Activated CD4-positive, alpha-beta T cell treated with anti-CD3 and anti-CD28 coated beads for 4 hours (primary cell): ENCODE results near the gene NRXN3.

ENCODE experiments used
- DNase-seq, 2 donors: peaks; one replicate each; pipeline ENCODE4 v3.0.0-alpha.2; 2020

The NRXN3 gene

GRCh38 chr14:79180656-79181055 lies 1010.5 kb downstream of the NRXN3 start:
- DNase-seq, result no peak

- DNase-seq, result no peak
These were observed 1016.4 kb downstream of the NRXN3 start for GRCh38 chr14:79186523-79186922.

DNA sequence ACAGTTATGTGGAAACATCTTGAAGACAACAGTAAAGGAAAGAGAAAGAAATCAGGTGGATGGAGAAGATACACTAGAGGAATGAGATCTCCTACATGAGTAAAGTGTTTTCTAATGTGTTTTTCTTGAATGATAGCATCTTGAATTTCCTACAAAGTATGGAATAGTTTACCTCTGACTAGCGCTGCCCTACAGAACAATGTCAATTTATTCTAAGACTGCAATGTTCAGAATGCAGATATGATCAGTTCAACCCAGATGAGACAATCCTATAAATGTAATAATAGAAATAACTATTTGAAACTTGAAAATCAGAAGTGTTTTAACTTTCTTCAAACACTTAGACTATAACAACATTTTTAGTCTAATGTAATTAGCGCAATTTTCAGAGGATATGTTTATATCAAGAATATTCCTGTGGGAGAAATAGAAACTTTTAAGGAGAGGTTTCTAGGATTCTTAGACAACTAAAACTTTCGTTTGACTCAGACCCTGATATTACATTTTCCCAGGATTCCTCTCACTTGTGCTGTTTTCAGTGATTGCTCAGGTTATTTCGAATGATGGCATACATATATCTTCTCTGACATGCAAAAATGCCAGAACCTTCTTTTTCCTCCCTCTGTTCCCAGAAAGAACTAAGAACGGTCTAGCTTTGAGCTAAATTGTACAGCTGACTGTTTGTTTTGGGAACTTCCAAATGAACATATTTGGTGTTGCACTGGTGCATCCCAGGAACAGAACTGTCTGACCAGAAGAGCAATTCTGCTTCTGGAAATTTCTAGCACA lies 1023.7 kb downstream of the NRXN3 start:
- no peak for DNase-seq

GRCh38 chr14:79196216-79196615 lies 1026.0 kb downstream of the NRXN3 start:
- no peak for DNase-seq

- no peak for DNase-seq
These were observed 1027.3 kb downstream of the NRXN3 start for GRCh38 chr14:79197516-79197915.

GRCh38 chr14:79199217-79199616 lies 1029.0 kb downstream of the NRXN3 start:
- no peak for DNase-seq

DNA sequence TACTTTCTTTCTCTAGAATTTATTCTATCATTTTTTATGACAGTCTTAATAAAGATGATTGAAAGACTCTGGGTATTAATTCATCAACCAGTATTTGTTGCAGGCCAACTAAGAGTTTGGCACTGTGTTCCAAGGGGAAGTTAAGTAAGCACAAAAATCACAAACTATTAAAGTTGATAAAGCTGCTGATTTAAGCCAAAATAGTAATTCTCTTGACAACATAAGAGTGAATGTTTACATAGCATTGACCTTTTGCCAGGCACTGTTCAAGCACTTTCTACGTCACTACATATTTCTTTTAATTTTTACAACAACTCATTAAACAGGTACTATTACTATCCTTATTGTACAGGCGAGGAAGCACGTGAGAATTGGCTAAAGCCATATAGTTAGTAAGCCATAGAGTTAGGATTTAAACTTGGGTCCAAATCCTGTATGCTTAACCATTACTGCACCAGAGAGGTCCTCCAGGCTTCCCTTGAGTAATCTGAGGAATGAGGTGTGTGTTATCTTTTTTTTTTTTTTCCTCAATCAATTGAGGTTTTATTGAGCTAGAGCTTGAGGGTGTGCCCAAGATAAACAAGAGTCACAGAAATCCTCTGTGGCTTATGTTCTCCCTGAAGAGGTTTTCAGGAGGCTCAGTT lies 1031.5 kb downstream of the NRXN3 start:
- DNase-seq, result no peak

DNA sequence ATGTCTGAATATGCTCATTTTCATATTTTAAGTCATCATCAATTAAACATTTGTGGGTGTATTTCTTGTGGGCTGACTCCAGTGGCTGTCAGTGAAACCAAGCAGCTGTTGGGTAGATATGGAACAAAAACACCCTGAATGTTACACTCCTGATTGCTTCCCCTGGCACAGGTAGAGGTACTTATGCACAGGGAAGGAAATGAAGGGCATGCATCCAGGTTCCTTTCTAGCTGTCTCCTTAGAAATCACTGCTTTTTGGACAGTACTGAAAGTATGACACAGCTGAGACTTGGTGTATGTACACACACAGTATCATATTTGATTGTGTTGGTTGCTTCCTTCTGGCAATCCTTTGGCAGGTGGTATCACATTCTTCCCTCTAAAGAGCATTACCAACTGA lies 1034.4 kb downstream of the NRXN3 start:
- DNase-seq, result no peak

GRCh38 chr14:79209418-79209817 lies 1039.2 kb downstream of the NRXN3 start:
- DNase-seq, result no peak

DNA sequence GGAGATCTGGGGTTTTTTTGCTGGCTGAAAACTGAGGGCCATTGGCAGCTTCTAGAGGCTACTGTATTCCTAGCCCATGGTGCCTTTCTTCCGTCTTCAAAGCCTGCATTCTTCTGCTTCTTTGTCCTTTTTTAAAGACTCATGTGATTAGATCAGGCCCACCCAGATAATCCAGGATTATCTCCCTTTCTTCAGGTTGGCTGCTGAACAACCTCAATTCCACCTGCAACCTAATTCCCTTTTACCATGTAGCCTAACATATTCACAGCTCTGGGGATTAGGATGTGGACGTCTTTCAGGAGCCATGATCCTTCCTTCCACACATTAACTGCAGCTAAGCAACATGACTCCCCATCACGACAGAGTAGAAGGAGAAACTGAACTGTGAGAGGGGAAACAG lies 1055.6 kb downstream of the NRXN3 start:
- no peak for DNase-seq

- DNase-seq, result no peak
These were observed 1059.3 kb downstream of the NRXN3 start for GRCh38 chr14:79229383-79229909.

DNA sequence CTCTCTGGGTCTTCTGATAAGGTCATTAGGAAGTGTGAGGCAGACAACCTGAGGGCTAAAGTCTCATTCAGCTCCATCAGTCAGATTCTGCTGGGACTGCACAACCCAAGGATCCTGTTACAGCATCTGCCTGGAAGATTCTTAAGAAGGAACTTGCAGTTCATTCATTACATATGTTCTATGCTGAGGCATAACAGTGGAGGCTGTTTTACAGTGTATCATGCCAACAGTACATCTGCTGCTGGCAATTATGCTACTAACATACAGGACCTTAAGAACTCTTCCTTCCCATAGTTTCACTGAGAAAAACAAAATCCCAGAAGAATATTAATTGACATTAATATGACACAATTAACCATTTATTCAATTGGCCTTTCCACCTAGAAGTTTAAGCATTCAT lies 1072.5 kb downstream of the NRXN3 start:
- DNase-seq, result no peak

GRCh38 chr14:79246173-79246572 lies 1076.0 kb downstream of the NRXN3 start:
- no peak for DNase-seq

- DNase-seq, result no peak
These were observed 1078.0 kb downstream of the NRXN3 start for GRCh38 chr14:79248126-79248525.

GRCh38 chr14:79248771-79249170 lies 1078.6 kb downstream of the NRXN3 start:
- no peak for DNase-seq

- DNase-seq, result no peak
These were observed 1081.1 kb downstream of the NRXN3 start for GRCh38 chr14:79251278-79251677.

GRCh38 chr14:79253576-79253975 lies 1083.4 kb downstream of the NRXN3 start:
- no peak for DNase-seq

DNA sequence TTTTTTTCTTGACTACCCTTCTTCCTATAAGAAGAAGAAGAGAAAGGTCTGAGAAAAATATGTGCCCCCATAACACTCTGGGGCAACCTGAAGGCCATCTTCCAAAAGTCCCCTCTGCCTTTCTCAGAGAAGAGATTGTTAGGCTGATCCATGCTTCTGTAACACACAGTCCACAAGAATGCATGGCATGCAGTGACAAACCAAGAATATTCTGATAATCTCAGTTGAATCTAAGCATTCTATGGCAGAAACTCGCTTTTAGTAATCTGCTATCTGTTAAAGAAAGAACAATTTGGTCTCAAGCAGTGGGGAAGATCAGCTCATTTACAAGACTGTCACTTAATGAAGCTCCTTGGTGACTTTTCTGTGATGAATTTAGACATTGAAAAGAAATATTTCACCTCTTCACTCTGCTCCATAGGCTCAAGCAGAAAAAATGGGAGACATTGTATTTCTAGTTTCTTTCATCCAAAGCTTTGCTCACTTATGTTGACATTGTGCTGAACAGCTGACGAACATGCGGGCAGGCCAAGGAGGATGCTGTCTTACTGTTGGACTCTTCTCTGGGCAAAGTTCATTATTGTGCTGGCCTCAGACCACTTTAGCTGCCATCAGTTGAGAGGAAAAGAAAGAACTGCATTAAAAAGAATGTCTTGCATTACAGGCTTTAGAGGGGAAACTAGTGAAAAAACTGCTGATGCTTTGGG lies 1084.0 kb downstream of the NRXN3 start:
- no peak for DNase-seq

- DNase-seq, result no peak
These were observed 1086.2 kb downstream of the NRXN3 start for GRCh38 chr14:79256380-79256779.

DNA sequence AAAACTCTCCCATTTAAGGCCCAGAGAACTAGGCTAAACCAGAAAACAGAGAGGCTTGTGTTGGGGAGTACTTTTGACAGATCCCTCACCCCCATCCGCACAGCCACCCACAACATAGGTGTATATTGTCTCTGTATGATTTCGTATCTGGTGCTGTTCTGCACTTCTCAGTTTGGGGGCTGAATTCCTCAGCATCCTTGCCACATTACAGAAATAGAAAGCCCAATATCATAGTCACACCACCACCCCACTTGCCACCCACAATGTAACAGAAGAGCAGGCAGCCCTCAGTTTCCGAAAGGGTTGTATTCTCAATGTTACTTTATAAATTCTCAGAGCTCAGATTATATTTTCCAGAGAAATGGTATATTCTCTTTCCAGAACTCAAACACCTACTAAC lies 1090.2 kb downstream of the NRXN3 start:
- no peak for DNase-seq

DNA sequence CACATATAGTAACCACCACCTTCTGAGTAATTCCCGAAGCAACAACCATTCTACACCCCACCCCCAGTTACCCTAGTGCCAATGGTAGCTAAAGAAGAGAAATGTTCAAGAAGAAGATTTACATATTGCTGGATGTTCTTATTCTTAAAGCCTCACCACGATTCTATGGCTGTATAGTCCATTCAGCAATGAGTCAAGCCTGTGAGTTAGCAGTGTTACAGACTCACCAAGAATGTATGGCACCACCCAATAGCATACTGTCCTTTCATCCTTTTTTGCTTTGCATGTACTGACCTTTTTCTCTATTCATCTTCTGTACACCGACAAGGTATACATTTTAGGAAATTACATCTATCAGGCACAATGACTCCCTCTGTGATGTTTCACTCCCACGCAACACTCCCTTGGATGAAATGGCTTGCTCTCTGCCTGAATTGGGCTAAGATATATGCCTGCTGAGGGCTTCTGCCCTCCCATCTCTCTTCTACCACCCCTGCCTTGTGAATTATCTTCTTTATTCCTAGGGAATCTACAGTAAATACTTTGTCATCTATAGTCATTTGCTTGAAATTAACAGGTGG lies 1095.3 kb downstream of the NRXN3 start:
- DNase-seq, result no peak

DNA sequence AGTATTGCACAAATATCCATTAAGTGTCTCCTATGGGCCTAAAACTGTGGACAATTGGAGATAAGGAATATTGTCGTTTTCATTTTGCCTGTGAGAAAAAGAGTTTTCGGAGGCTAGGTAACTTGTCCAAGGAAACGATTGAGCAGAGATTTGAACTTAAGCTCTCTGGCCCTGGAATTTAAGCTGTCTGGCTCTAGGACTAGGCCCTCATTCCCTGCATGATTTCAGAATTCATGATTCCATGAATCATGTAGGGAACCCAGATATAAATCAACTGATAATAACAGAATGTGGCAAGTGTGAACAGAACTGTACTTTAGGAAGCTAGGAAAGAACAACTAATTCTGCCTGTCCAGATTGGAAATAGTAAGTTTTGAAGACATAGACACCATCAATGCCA lies 1100.2 kb downstream of the NRXN3 start:
- no peak for DNase-seq

DNA sequence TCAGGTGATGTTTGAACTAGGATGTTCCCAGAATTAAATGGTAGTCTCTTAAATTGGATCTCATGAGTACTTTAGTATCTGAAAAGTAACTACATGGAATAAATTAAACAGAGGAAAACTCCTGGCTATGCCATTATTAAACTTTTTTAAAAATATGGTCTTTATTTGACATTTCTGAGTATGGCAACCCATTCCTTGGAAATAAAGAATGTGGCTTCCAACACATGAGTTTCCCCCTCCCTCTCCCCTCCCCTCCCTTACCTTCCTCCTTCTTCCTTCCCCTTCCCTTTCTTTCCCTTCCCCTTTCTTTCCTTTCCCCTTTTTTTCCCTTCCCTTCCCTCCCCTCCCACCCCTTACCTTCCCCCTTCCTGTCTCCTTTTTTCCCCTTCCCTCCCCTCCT lies 1100.9 kb downstream of the NRXN3 start:
- DNase-seq, result no peak
